NCI-H1436 treated with DMSO at 0.1 percent for 48 hours (cell line): ENCODE data around the gene CHST1.

ENCODE experiments used
- DNase-seq: peaks from one replicate; lab custom pipeline; 2025; lab: John Stamatoyannopoulos, UW

Gene CHST1

GRCh38 chr11:45665206-45665932 lies at the start of gene CHST1:
Gene CHST1 (minus strand): TSS chr11:45665622. CDS start chr11:45650923, 14,699 bp downstream.
- no peak for DNase-seq

GRCh38 chr11:45713573-45713972 lies 48.2 kb upstream of the CHST1 start:
- no peak for DNase-seq

- no peak for DNase-seq
Observed at GRCh38 chr11:45710561-45710960, 45.1 kb upstream of the CHST1 start.

GRCh38 chr11:45708887-45709663 lies 43.7 kb upstream of the CHST1 start:
- DNase-seq: no peak

GRCh38 chr11:45704635-45705034 lies 39.2 kb upstream of the CHST1 start:
- no peak for DNase-seq

- no peak for DNase-seq
Observed at GRCh38 chr11:45704133-45704532, 38.7 kb upstream of the CHST1 start.

- DNase-seq: no peak
Observed at GRCh38 chr11:45702511-45702910, 37.1 kb upstream of the CHST1 start.

GRCh38 chr11:45698777-45699497 lies 33.5 kb upstream of the CHST1 start:
- no peak for DNase-seq

GRCh38 chr11:45692808-45693453 lies 27.5 kb upstream of the CHST1 start:
- DNase-seq: no peak

- no peak for DNase-seq
Observed at GRCh38 chr11:45688472-45689033, 23.1 kb upstream of the CHST1 start.

GRCh38 chr11:45687836-45688235 lies 22.4 kb upstream of the CHST1 start:
- no peak for DNase-seq

- no peak for DNase-seq
Observed at GRCh38 chr11:45685964-45686537, 20.6 kb upstream of the CHST1 start.

- no peak for DNase-seq
Observed at GRCh38 chr11:45684440-45684839, 19.0 kb upstream of the CHST1 start.

- no peak for DNase-seq
Observed at GRCh38 chr11:45683271-45684058, 18.0 kb upstream of the CHST1 start.

- no peak for DNase-seq
Observed at GRCh38 chr11:45679806-45680205, 14.4 kb upstream of the CHST1 start.

GRCh38 chr11:45678976-45679375 lies 13.6 kb upstream of the CHST1 start:
- DNase-seq: no peak

- DNase-seq: no peak
Observed at GRCh38 chr11:45677770-45678512, 12.5 kb upstream of the CHST1 start.

GRCh38 chr11:45676522-45677095 lies 11.2 kb upstream of the CHST1 start:
- no peak for DNase-seq

GRCh38 chr11:45675646-45676045 lies 10.2 kb upstream of the CHST1 start:
- no peak for DNase-seq
